ENCODE data around the gene ASGR2. TPM values are rescaled to one million over a fixed set of nuclear protein-coding genes. Genes with fewer than 3 reads are reported as not detected.
A peak's percentile ranks its signal among the peaks of the same experiment; 100 is the strongest.

ASGR2 gene
- total RNA-seq, 1 experiment from 2014 or later: 0.13 TPM

DNA sequence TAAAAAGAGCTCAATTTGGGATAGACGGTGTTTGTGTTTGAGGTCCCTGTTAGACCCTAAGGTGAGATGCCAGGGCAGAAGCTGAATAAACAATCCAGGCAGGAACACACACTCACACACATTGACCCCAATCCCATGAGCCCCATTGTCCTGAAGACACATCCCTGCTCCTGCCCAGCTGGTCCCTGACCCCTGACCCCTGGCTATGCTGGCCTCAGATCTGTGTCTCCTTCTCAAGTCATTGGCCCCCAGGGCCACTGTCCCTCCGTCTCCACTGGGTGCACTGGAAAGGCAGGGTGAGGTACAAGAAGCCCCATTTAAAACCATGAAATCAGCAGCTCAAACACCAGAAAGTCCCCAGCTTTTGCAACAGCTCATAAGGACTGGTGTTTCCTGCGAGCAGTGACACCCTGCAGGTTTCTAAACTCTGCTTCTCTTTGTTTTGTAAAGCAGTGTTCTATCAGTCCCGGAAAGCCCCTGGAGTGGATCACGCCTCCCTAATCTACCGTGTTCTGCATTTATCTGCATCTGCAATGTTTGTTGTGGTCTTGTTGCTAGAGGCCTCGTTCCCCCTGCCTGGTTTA lies 18.0 kb upstream of the ASGR2 start:
- DNase-seq (ENCODE audit: low spot score) (peak; percentile 73), ATAC-seq (peak; percentile 84)
- peaks cover 65% of the 10 kb centered on the region for H3K4me1 Mint-ChIP-seq
- H3K9me3 Mint-ChIP-seq: no peaks in the 10 kb centered on the region
- peak overlapping the region; percentile 53 for H3K4me3 Mint-ChIP-seq
- ChIA-PET CTCF (interaction anchor here (0.6 to 3.2 kb wide), 33 partner anchors 9 to 1744 kb away, joined by 3 to 64 read pairs (median 6); partner anchors contain the start of genes ASGR1, ASGR2, SLC16A11 and SLC16A13), POLR2A (interaction anchor here (0.6 to 1.4 kb wide), 5 partner anchors 31 to 97 kb away, joined by 3 to 5 read pairs (median 4); partner anchors contain the start of gene SLC16A13)
- peak overlapping the region; percentile 99 for H3K27ac Mint-ChIP-seq
- H3K36me3 Mint-ChIP-seq: no peaks in the 10 kb centered on the region
- H3K27me3 Mint-ChIP-seq (ENCODE audit: low read depth): peaks cover 69% of the 10 kb centered on the region
- TF ChIP-seq, protein P1, sequence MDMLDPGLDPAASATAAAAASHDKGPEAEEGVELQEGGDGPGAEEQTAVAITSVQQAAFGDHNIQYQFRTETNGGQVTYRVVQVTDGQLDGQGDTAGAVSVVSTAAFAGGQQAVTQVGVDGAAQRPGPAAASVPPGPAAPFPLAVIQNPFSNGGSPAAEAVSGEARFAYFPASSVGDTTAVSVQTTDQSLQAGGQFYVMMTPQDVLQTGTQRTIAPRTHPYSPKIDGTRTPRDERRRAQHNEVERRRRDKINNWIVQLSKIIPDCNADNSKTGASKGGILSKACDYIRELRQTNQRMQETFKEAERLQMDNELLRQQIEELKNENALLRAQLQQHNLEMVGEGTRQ (CRISPR knock-in tag; IDR thresholded peaks at IDR 0.05): no peak
- TF ChIP-seq, protein P2, sequence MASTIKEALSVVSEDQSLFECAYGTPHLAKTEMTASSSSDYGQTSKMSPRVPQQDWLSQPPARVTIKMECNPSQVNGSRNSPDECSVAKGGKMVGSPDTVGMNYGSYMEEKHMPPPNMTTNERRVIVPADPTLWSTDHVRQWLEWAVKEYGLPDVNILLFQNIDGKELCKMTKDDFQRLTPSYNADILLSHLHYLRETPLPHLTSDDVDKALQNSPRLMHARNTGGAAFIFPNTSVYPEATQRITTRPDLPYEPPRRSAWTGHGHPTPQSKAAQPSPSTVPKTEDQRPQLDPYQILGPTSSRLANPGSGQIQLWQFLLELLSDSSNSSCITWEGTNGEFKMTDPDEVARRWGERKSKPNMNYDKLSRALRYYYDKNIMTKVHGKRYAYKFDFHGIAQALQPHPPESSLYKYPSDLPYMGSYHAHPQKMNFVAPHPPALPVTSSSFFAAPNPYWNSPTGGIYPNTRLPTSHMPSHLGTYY (CRISPR knock-in tag; IDR thresholded peaks at IDR 0.05): no peak
- TF ChIP-seq FOXK1 (CRISPR knock-in tag; IDR thresholded peaks at IDR 0.05) (peak; percentile 28; the same call in 1 of the 2 replicates), FOXJ3 (CRISPR knock-in tag; IDR thresholded peaks at IDR 0.05; ENCODE audit: borderline replicate concordance) (no peak), TEAD1 (CRISPR knock-in tag; IDR thresholded peaks at IDR 0.05) (no peak), CREM (CRISPR knock-in tag; IDR thresholded peaks at IDR 0.05) (0 out of 2 replicates have a peak, but pooled peaks have one; percentile 29), ETV6 (CRISPR knock-in tag; IDR thresholded peaks at IDR 0.05) (no peak), HMGA2 (CRISPR knock-in tag; IDR thresholded peaks at IDR 0.05) (no peak), IRF2 (CRISPR knock-in tag; IDR thresholded peaks at IDR 0.05; ENCODE audit: borderline replicate concordance, low read depth) (no peak), ZNF423 (CRISPR knock-in tag; IDR thresholded peaks at IDR 0.05) (peak; percentile 28; the same call in 1 of the 2 replicates), ZNF263 (CRISPR knock-in tag; IDR thresholded peaks at IDR 0.05; ENCODE audit: low read depth) (no peak), ZNF416 (CRISPR knock-in tag; IDR thresholded peaks at IDR 0.05) (no peak), ZNF671 (CRISPR knock-in tag; IDR thresholded peaks at IDR 0.05) (no peak), TP53 (CRISPR knock-in tag; IDR thresholded peaks at IDR 0.05) (no peak), ELF4 (CRISPR knock-in tag; IDR thresholded peaks at IDR 0.05; ENCODE audit: low read depth) (no peak), ZNF232 (CRISPR knock-in tag; IDR thresholded peaks at IDR 0.05) (no peak), ZNF317 (CRISPR knock-in tag; IDR thresholded peaks at IDR 0.05; ENCODE audit: borderline replicate concordance, low read depth) (0 out of 2 replicates have a peak, but pooled peaks have one; percentile 8), GRHL2 (CRISPR knock-in tag; IDR thresholded peaks at IDR 0.05; ENCODE audit: insufficient replicate concordance, severe bottlenecking) (no peak)
- TF ChIP-seq, protein P3, sequence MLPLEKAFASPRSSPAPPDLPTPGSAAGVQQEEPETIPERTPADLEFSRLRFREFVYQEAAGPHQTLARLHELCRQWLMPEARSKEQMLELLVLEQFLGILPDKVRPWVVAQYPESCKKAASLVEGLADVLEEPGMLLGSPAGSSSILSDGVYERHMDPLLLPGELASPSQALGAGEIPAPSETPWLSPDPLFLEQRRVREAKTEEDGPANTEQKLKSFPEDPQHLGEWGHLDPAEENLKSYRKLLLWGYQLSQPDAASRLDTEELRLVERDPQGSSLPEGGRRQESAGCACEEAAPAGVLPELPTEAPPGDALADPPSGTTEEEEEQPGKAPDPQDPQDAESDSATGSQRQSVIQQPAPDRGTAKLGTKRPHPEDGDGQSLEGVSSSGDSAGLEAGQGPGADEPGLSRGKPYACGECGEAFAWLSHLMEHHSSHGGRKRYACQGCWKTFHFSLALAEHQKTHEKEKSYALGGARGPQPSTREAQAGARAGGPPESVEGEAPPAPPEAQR (CRISPR knock-in tag; IDR thresholded peaks at IDR 0.05): no peak
- TF ChIP-seq, protein P4, sequence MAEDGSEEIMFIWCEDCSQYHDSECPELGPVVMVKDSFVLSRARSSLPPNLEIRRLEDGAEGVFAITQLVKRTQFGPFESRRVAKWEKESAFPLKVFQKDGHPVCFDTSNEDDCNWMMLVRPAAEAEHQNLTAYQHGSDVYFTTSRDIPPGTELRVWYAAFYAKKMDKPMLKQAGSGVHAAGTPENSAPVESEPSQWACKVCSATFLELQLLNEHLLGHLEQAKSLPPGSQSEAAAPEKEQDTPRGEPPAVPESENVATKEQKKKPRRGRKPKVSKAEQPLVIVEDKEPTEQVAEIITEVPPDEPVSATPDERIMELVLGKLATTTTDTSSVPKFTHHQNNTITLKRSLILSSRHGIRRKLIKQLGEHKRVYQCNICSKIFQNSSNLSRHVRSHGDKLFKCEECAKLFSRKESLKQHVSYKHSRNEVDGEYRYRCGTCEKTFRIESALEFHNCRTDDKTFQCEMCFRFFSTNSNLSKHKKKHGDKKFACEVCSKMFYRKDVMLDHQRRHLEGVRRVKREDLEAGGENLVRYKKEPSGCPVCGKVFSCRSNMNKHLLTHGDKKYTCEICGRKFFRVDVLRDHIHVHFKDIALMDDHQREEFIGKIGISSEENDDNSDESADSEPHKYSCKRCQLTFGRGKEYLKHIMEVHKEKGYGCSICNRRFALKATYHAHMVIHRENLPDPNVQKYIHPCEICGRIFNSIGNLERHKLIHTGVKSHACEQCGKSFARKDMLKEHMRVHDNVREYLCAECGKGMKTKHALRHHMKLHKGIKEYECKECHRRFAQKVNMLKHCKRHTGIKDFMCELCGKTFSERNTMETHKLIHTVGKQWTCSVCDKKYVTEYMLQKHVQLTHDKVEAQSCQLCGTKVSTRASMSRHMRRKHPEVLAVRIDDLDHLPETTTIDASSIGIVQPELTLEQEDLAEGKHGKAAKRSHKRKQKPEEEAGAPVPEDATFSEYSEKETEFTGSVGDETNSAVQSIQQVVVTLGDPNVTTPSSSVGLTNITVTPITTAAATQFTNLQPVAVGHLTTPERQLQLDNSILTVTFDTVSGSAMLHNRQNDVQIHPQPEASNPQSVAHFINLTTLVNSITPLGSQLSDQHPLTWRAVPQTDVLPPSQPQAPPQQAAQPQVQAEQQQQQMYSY (CRISPR knock-in tag; IDR thresholded peaks at IDR 0.05): no peak
- TF ChIP-seq, protein P5, sequence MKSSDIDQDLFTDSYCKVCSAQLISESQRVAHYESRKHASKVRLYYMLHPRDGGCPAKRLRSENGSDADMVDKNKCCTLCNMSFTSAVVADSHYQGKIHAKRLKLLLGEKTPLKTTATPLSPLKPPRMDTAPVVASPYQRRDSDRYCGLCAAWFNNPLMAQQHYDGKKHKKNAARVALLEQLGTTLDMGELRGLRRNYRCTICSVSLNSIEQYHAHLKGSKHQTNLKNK (CRISPR knock-in tag; IDR thresholded peaks at IDR 0.05): no peak
- TF ChIP-seq, protein P6, sequence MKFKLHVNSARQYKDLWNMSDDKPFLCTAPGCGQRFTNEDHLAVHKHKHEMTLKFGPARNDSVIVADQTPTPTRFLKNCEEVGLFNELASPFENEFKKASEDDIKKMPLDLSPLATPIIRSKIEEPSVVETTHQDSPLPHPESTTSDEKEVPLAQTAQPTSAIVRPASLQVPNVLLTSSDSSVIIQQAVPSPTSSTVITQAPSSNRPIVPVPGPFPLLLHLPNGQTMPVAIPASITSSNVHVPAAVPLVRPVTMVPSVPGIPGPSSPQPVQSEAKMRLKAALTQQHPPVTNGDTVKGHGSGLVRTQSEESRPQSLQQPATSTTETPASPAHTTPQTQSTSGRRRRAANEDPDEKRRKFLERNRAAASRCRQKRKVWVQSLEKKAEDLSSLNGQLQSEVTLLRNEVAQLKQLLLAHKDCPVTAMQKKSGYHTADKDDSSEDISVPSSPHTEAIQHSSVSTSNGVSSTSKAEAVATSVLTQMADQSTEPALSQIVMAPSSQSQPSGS (CRISPR knock-in tag; IDR thresholded peaks at IDR 0.05; ENCODE audit: borderline replicate concordance, low read depth): no peak
- TF ChIP-seq, protein P7, sequence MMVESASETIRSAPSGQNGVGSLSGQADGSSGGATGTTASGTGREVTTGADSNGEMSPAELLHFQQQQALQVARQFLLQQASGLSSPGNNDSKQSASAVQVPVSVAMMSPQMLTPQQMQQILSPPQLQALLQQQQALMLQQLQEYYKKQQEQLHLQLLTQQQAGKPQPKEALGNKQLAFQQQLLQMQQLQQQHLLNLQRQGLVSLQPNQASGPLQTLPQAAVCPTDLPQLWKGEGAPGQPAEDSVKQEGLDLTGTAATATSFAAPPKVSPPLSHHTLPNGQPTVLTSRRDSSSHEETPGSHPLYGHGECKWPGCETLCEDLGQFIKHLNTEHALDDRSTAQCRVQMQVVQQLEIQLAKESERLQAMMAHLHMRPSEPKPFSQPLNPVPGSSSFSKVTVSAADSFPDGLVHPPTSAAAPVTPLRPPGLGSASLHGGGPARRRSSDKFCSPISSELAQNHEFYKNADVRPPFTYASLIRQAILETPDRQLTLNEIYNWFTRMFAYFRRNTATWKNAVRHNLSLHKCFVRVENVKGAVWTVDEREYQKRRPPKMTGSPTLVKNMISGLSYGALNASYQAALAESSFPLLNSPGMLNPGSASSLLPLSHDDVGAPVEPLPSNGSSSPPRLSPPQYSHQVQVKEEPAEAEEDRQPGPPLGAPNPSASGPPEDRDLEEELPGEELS (CRISPR knock-in tag; IDR thresholded peaks at IDR 0.05): peak; percentile 77; the same call in 1 of the 2 replicates
- TF ChIP-seq, protein P8, sequence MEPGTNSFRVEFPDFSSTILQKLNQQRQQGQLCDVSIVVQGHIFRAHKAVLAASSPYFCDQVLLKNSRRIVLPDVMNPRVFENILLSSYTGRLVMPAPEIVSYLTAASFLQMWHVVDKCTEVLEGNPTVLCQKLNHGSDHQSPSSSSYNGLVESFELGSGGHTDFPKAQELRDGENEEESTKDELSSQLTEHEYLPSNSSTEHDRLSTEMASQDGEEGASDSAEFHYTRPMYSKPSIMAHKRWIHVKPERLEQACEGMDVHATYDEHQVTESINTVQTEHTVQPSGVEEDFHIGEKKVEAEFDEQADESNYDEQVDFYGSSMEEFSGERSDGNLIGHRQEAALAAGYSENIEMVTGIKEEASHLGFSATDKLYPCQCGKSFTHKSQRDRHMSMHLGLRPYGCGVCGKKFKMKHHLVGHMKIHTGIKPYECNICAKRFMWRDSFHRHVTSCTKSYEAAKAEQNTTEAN (CRISPR knock-in tag; IDR thresholded peaks at IDR 0.05): 0 out of 2 replicates have a peak, but pooled peaks have one; percentile 32

All from WTC11 (cell line).